ENCODE results near the gene KCND3.
A peak's percentile ranks its signal among the peaks of the same experiment; 100 is the strongest.

KCND3 gene

GRCh38 chr1:111989531-111990025 is at the start of gene KCND3:
Gene KCND3 (minus strand): TSS chr1:111989668.
- DNase-seq: no peak

GRCh38 chr1:112034277-112034676 is 44.8 kb upstream of the KCND3 start:
- no peak for DNase-seq

- no peak for DNase-seq
Observed at GRCh38 chr1:112033439-112034120, 44.1 kb upstream of the KCND3 start.

- no peak for DNase-seq
Observed at GRCh38 chr1:112030157-112030556, 40.7 kb upstream of the KCND3 start.

GRCh38 chr1:112027696-112028095 is 38.2 kb upstream of the KCND3 start:
- DNase-seq: no peak

GRCh38 chr1:112026501-112026900 is 37.0 kb upstream of the KCND3 start:
- DNase-seq: no peak

DNA sequence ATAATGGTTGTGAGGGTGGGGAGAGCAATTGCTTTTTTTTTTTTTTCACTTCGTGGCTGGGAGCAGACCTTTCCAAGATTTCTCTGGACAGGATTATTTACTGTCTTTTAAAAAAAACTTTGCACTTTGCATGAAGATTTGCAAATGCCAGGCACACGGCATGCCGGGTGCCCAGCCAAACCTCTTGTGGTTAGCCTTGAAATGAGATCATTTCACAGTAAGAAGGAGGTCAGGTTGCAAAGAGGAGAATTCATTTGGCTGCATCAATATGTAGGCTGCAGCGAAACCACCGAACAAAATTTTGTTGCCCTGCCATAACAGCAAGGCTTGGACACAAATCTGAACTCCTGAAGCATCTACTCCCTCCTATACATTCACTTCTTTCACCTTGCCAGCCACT is 36.5 kb upstream of the KCND3 start:
- DNase-seq: no peak

GRCh38 chr1:112021263-112021662 is 31.8 kb upstream of the KCND3 start:
- no peak for DNase-seq

- no peak for DNase-seq
Observed at GRCh38 chr1:112017183-112017582, 27.7 kb upstream of the KCND3 start.

GRCh38 chr1:112012823-112013222 is 23.4 kb upstream of the KCND3 start:
- DNase-seq: no peak

- DNase-seq: no peak
Observed at GRCh38 chr1:112011202-112011601, 21.7 kb upstream of the KCND3 start.

DNA sequence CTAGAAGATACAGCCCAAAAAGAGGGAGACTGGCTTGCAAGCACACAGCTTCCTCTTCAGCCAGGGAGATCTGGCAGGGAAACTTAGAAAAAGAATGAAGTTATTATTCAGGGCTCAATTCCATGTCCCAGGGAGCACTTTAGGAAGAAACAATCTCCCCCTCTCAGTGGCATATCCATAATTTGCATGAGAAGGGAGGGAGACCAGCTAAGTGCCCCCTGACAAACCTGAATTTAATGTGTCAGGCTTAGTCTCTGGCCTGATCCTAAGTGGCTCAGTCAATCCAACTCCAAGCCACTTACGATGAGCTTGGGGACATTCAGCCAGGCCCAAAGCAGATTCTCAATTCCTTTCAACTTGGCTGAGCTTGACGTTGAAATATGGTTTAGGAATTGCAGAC is 17.7 kb upstream of the KCND3 start:
- DNase-seq: no peak

DNA sequence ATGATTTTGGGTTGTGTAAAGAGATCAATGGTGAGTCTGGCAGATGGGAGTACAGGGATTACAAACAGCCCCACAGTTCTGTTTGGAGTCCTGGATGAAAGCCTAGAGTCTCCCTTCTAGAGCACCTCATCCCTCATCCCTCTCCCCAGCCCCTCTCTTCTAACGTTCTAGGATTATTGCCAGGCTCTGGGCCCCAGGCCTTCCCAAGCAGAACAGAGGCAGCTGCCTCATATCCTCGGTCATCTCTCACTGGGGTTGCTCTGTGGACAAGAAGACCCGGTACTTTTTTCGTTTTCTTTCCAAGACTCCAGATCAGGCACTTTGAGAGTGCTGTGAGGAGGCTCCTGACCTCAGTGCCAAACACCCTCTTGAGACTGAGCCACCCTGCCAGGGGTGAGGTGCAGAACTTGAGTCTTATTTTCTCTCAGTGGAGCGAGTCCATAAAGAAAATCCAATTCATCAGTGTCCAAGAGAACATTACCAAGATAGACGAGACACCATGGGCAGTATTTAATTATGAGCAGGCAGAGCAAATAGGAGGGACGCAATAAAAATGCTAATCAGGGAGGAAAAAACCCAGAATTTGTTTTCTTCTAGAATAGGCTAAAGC is 17.1 kb upstream of the KCND3 start:
- DNase-seq: no peak

DNA sequence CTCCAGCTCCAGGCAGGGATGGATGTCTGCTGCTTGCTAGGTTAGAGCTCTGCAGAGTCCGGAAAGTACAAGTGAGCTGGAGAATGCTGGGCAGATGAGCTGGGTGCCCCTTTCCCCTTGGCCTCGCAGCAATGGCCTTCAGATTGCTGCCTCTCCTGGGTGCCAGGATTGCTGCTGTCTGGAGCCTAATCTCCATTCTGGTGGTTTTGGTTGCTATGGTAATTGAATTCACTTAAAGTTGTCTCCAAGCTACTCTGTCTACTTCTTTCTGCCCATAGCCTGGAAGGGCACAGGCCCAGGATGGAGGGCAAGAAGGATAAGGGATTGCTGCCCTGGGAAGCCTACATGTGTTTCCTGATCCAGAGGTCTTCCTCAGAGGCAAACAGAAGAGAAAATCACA is 14.6 kb upstream of the KCND3 start:
- no peak for DNase-seq

DNA sequence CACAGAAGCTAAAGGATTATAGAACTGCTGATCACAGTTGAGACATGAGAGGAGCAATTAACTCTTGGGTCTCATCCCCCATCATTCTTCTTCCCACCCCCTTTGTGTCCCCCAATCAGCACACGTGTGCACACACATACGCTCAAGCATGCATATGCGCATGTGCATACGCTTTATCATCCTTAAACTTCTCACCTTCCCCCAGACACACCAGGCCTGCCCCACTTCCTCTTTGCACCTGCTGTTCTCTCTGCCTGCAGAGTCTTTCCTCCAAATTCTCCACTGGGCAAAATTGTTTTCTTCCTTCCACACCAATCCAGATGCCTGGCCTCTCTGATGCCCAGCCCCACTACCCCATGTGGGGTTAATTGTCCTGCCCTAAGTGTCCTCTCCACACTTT is 13.0 kb upstream of the KCND3 start:
- DNase-seq: no peak

GRCh38 chr1:112001436-112001835 is 12.0 kb upstream of the KCND3 start:
- no peak for DNase-seq

GRCh38 chr1:112000048-112000447 is 10.6 kb upstream of the KCND3 start:
- no peak for DNase-seq

DNA sequence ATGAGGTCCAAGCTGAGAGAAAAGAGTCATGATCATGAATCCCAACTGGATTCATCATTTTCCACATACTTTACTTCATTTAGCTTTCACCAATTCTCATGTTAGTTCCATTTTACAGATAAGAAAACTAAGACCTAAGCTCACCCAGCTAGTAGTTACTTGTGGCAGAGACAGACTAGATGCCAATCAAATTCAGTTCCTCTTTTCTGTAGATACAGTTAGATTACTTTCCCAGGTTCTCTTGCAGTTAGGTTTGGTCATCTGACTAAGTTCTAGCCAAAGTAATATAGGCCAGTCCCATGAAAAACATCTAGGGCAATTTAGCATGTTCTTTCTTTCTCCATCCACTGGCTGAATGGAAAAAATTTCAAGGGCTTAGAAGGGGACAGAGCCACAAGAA is 8.9 kb upstream of the KCND3 start:
- DNase-seq: no peak

DNA sequence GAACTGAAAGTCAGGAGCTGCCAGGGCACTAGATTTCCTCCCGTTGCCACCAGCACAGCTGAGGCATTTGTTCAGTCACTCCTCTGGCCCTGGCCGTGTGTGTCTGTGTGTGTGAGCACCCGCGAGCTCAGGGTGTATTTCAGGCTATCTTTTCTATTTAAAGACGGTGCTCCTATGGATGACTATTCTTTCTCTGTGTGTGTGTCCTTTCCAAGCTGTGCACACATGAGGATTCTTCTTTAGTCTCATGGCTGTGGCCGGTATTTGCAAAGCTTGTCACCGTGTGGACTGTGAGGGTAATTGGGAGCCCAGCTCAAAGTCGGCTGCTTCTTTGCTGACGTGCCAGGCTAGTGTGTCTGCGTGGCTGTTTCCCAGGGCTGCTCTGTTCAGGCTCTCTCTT is 3.0 kb upstream of the KCND3 start:
- no peak for DNase-seq

GRCh38 chr1:111990878-111991718 is 1.6 kb upstream of the KCND3 start:
- peak; percentile 87 for DNase-seq

GRCh38 chr1:111990026-111990877 is 784 bp upstream of the KCND3 start:
- peak; percentile 24 for DNase-seq

- no peak for DNase-seq
Observed at GRCh38 chr1:111988743-111989453, 570 bp downstream of the KCND3 start.

All from NCI-H510A treated with DMSO at 0.1 percent for 48 hours (cell line).